DMS153 (cell line): Measurements from ENCODE around the gene GANC.

Source experiments
- DNase-seq: peaks from one replicate; lab custom pipeline; 2025; lab: John Stamatoyannopoulos, UW

GANC gene

DNA sequence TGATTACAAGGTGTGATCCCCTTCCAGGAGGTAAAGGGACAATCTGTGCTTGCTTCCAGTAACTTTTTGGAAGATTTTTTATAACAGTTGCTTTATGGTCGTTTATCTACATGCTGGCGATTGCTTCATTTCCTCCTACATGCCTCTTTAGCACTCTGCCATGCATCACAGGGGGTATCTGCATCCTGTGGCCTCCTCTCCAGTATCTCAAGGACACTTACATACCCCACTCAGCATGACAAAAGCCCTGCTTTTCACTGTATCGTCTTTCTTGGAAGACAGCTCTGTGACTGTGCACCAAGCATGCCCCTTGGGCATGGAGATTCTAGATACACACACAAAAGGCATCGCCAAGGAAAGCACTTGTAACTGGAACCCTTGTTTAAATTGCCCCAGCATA is 111.6 kb downstream of the GANC start:
- no peak for DNase-seq

DNA sequence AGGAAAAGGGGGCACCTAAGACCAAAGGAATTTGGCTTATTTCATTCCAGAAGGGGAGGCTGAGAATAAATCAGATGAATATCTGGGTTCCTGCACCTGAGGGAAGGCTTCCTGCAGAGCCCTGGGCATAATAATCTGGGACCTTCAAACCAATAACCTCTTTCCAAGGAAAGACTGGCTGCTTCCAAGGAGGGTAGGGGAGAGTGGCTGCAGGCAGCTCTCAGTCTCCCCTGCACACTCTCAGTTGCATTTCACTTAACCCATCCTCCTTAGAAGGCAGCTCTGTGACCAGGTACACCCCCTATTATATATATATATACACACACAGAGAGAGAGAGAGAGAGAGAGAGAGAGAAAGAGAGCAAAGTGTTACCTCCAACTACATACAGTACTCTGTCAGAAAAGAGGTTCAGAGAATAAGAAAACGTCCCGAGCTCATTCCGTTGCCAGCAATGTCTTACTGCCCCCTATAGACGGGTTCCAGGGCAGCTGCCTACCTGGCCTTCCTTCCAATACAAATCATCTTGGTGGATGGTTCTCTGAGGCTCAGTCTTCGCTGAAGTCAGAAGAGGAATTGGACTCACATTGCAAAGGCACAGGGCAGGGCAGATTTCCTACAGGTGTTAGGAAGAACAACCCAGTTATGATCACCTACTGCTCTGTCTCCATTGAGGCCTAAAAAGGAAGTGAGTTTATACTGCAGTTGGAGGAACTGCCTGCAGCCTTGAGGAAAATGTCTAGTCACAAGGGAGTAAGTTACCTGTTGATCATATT is 112.4 kb downstream of the GANC start:
- peak; percentile 1 for DNase-seq

- no peak for DNase-seq
Observed at GRCh38 chr15:42385980-42386700, 113.1 kb downstream of the GANC start.

GRCh38 chr15:42387603-42388002 is 114.6 kb downstream of the GANC start:
- no peak for DNase-seq

DNA sequence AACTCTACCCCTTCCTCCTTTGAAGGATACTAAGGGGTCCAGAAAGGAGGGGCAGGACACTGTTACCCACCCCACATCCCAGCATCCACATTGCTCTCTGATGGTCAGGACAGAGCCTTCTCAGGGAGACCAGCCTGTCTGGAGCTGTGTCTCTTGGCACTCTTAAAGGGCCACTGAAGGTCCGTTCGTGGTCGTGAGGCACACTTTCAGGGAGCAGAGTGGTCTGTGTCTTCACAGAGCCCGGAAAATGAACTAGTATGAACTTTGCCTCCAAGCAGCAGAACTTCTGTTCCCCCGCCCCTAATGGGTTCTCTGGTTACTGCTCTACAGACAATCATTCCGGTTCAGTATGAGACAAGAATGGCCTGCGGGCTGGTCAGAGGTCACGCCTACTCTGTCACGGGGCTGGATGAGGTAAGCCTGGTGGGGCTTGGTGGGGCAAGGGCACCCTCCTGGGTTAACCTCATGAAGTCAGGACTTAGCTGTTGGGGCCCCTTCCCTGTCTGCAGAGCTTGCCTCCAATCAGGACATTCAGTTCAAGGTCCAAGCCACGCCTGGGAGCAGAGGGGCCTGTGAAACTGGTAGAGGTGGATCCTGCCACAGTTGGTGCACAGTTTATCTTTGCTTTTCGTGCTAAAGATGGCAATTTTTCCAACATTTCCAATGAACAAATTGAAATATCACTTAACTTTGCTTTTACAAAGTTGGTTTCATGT is 119.5 kb downstream of the GANC start:
- no peak for DNase-seq

GRCh38 chr15:42394106-42394505 is 121.1 kb downstream of the GANC start:
- no peak for DNase-seq

DNA sequence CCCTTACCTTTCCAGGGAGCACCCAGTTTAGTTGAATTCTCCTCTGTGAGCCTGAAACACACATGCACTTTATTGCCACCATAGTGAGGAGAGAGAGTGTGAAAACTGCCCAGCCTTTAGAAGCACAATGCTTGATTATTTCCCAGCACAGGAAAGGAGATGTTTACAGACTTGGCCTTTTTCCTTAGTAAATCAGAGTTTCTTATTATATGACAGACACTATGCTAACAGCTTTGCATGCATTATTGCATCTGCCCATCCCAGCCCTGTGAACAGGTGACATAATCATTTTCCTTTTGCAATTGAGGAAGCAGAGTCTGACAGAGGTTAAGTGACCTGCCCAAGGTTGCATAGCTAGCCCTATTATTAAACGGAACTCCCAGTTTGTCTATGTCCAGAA is 122.8 kb downstream of the GANC start:
- no peak for DNase-seq

- no peak for DNase-seq
Observed at GRCh38 chr15:42401544-42402454, 128.8 kb downstream of the GANC start.

DNA sequence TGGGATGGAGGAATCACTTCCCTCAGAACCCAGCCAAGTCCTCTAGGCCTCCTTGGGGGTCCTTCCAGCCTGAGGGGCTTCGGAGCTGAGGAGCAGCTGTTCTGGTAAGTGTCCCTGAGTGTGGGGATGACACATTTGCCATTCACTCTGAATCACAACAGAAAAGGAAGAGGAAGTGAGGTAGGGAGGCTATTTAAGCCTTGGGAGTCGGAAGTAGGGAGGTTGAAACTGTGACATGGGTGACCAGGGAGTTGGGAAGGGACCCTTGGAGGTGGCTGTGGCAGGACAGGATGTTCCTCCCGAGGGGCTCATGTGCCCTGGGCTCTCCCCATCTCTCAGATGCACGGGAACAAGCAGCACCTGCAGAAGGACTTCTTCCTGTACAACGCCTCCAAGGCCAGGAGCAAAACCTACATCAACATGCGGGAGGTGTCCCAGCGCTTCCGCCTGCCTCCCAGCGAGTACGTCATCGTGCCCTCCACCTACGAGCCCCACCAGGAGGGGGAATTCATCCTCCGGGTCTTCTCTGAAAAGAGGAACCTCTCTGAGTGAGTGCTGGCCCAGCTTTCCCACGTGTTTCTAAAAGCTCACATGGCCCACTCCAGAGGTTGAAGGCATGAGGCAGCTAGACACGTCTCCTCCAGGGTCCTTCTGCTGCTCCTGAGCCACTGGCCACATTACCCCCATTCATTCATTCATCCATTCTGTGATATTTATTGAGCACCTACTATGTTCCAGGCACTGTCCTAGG is 129.6 kb downstream of the GANC start:
- no peak for DNase-seq

- no peak for DNase-seq
Observed at GRCh38 chr15:42403389-42403788, 130.4 kb downstream of the GANC start.

DNA sequence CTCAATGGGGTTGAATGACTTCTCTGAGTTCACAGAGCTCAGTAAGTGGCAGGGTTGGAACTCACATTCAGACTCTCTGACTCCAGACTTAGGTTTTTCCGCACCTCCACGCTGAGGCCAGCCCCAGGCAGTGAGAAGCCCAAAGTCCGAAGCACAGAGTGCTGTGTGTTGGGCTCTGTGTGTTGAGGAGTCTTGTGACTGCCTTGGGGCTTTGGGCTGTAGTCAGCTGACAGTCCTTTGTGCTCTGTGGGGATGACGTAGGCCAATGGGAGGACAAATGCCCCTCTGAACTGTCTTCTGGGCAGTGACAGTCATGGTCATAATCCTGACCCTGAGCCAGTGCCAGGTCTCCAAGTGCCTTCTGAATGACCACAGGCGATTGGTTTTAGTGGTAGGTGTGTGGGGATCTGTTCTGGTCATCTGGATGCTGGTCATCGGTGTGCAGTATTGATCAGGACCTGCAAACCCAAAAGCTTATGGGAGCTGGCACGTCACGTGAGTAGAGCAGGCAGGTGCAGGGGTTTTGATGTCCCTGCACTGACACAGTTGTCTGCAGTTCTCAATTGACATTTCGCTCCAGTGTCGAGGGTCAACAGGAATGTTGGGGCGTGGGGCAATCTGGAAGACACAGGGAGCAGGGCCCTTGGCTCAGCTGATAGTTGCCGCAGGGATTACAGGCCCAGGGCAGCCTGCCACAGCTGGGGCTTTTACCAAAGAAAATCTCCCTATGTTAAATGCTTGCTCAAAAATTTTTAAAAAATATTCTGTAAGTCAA is 131.6 kb downstream of the GANC start:
- DNase-seq = no peak

GRCh38 chr15:42405863-42406482 is 133.0 kb downstream of the GANC start:
- DNase-seq = no peak
